Sciatic nerve (tissue), 2 donors: ENCODE measurements around the gene CD69. TPM values are rescaled to one million over a fixed set of nuclear protein-coding genes. Genes with fewer than 3 reads are reported as not detected.

ENCODE experiments used
- ATAC-seq: fragments of 200-7000 bp; cut with Tn5 transposase; one replicate; pipeline ENCODE4 v1.9.1; 2020; ENCODE audit warnings: mild to moderate bottlenecking, moderate library complexity
- DNase-seq: peaks from one replicate; pipeline ENCODE4 v3.0.0-alpha.2; 2020; ENCODE audit warnings: low spot score
- intact Hi-C: fragments of 100-400 bp; cut with DNase I; formaldehyde crosslinking; loops from one replicate; pipeline ENCODE4 v1.14.2; 2022
- total RNA-seq: library from RNA; stranded (reverse); fragmentation: NEBNext Ultra II Directional; extraction: Animal tissue kit (Norgen Biotek cat#: 25700); gene quantifications from one replicate; pipeline ENCODE4 v1.2.1, GENCODE V29; 2021
- donor health status: DM: no; HTN: no; CAD: no.
- donor health status: DM: no; HTN: no; CAD: no.

The CD69 gene
- 10.9 TPM for total RNA-seq

DNA sequence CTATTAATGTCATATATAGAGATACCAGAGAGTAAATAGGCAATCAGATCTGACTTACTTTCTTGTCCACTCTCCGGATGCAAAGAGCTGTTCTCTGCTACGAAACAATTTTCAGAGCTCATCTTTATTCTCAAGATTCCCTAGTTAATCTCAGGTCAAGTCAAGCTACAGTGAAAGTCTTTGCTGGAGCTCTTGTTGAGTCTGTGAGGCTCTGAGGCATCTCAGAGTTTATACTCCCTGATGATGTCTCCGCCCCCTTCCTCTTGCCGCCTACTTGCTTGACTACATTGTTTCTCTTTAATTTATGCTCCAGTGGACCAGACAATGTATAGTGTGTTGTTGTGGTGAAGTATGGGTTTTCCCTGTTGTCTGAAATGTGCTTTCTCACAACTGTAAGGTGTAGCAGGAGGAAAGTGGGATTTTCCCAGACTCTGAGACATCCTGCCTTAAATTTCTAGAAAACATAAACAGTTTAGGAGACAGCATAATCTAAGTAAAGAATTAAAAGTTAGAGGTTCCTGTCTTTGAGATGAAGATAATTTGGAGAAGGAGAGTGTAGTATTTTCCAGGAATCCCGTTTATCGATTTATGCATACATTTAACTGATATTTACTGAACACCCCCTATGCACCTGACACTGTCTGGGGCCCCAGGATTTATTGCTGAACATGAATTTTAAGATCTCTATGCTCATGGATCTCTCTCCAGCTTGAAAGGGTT is at the start of gene CD69:
TSS of gene CD69 (minus strand) at position 203 of the 720 bp plus-strand sequence. CDS start at position 122, 81 bp downstream.
- ATAC-seq (peak; percentile 74), DNase-seq (no peak)
- intact Hi-C loops: no loop called here

DNA sequence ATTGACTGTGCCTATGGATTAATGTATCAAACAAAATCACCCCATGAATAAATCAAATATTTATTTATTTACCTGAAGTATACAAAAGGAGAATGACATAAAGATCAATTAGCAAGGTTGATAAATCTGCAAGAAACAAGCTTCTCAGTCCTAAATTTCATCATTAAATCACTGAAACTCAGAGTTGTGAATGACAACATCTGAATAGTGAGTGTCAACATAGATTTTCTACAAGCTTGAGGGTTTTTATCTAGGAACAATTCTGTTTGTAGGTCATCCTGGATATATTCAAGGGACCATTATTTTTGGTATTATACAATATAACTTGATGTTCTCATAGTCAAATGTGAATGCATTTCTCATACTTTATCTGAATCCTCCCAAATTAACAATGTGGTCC is 49.2 kb upstream of the CD69 start:
- DNase-seq (no peak), ATAC-seq (no peak)
- intact Hi-C loops: no loop called here

DNA sequence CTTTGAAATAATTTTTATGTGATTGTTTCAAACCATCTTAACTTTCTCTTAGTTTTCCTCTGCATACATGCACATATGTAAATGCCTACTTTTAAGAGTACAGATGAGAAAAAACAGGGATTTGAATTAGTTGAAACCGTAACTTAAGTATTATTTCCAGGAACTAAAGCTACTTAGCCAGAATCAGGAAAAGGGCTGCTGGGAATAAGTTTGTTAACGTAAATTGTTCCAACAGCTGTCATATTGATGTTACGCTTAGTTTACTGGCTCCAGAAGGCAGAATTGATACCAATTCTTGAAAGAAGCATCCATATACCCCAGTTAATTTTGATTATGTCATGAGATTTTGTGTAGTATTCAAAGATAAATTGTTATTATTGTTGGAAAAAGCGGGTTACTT is 48.6 kb upstream of the CD69 start:
- ATAC-seq: no peak
- no peak for DNase-seq
- intact Hi-C loops: no loop called here

GRCh38 chr12:9808504-9808903 is 47.8 kb upstream of the CD69 start:
- DNase-seq: no peak
- no peak for ATAC-seq
- intact Hi-C loops: no loop called here

- no peak for ATAC-seq
- DNase-seq: no peak
- intact Hi-C loops: no loop called here
Observed at GRCh38 chr12:9806714-9807113, 46.0 kb upstream of the CD69 start.

- ATAC-seq (no peak), DNase-seq (no peak)
Observed at GRCh38 chr12:9805883-9806282, 45.2 kb upstream of the CD69 start.

DNA sequence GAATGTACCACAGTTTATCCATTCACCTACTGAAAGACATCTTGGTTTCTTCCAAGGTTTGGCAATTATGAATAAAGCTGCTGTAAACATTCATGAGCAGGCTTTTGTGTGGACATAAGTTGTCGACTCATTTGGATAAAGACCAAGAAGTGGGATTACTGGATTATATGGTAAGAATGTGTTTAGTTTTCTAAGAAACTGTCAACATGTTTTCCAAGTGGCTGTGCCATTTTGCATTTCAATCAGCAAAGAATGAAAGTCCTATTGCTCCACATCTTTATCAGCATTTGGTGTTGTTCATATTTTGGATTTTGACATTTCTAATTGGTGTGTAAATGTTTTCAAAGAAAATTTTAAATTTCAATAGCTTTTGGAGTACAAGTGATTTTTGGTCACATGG is 39.3 kb upstream of the CD69 start:
- ATAC-seq (no peak), DNase-seq (no peak)
- intact Hi-C loops: no loop called here

More at GRCh38 chr12:9805883-9806282, 45.2 kb upstream of the CD69 start:
- intact Hi-C loops: no loop called here

- intact Hi-C loops: no loop called here
- ATAC-seq: peak; percentile 86
- DNase-seq: no peak
Observed at GRCh38 chr12:9797722-9798619, 37.3 kb upstream of the CD69 start.

- intact Hi-C loops: no loop called here
- DNase-seq (no peak), ATAC-seq (no peak)
Observed at GRCh38 chr12:9796971-9797370, 36.3 kb upstream of the CD69 start.

DNA sequence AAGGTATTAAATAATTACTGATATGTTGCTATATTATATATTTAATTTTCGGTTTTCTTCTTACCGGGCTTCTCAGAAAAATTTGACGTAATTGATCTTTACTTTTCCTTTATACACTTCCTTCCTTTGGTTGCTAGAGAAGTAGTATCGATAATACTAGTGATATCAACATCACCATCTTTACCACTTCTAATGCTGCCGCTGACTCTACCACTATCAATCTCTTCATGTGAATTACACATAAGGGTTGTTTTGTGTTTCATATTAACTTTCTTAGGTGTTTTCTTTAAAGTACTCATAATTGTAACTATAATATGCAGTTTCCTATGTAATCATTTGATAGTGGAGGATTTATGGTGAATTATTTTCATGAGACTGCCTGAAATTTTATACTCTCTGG is 35.6 kb upstream of the CD69 start:
- intact Hi-C loops: no loop called here
- no peak for ATAC-seq

GRCh38 chr12:9795945-9796344 is 35.2 kb upstream of the CD69 start:
- intact Hi-C loops: no loop called here
- no peak for ATAC-seq
- no peak for DNase-seq

More for the DNA sequence above, 35.6 kb upstream of the CD69 start:
- DNase-seq: no peak

GRCh38 chr12:9794484-9795093 is 33.9 kb upstream of the CD69 start:
- ATAC-seq: no peak
- DNase-seq: no peak
- intact Hi-C loops: no loop called here

DNA sequence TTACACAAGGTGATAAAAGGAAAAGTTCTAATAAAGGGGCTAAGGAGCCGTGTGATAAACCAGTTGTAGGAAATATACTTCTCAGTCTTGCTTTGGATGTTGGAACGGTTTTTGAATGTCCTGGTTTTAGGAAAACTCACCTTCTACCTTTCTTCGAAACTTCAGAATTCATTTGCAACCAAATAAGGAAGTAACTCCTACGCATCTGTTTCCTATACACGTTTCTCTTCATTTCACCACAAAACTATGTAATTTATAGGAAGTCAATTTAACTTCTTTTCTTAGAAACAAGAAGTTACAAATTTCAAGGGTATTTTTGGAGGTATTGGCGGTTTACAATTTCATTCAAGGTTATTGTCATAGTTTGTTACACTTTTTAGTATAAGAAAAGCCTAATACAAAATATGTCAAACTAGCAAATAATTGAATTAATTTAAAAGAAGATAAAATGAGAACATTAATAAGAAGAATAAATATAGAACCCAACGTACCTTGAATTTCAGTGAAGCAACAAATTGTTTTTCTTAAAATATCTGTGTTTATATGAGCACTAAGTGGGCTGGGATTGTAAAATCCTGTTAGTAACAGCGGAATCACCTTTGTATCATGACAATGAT is 33.2 kb upstream of the CD69 start:
- ATAC-seq (no peak), DNase-seq (no peak)
- intact Hi-C loops: no loop called here

- no peak for ATAC-seq
- intact Hi-C loops: no loop called here
Observed at GRCh38 chr12:9792961-9793617, 32.4 kb upstream of the CD69 start.

GRCh38 chr12:9792185-9792900 is 31.6 kb upstream of the CD69 start:
- DNase-seq: no peak
- intact Hi-C loops: no loop called here
- no peak for ATAC-seq

More at GRCh38 chr12:9792961-9793617, 32.4 kb upstream of the CD69 start:
- no peak for DNase-seq

DNA sequence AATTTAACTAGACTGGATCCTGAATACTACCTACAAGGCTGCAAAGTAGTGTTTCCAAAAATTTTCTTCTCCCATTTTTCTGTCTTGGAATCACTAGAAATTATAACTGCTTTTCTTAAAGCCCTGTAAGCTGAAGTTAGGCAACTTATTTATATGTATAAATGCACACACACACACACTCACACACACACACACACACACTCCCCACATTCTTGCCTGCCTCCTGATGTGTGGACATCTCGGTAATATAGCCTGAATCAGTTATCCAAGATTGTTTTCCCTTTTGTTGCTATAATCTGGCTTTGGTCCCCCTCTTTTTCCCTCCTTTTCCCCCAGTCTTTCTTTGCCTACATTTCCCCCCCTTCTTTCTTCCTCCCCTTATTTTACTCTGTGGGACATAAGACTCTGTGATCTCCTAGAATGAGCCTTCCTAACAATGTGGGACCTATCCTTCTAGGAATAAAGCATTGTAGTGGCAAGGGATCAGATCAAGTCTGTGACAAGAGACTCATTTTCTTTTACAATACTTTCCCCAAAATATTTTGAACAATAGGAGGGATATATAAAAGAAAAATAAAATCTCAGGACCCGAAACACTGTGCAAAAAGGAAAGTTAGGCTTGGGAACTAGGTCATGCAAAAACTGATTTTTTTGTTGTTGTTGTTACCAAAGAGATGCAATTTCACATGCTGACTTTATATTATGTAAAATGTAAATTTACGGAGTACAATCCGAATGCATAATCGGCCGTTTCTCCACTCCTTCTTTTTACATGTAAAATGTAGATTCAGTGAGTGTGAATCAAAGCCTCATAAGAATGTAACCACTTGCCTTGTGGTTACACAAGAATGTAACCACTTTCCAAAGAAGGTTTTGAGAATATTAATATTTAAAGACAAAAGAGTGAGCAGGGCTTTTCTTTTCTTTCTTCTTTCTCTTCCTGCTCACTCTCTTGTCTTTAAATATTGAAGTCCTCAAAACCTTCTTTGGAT is 26.3 kb upstream of the CD69 start:
- DNase-seq (no peak), ATAC-seq (no peak)
- intact Hi-C loops: no loop called here

DNA sequence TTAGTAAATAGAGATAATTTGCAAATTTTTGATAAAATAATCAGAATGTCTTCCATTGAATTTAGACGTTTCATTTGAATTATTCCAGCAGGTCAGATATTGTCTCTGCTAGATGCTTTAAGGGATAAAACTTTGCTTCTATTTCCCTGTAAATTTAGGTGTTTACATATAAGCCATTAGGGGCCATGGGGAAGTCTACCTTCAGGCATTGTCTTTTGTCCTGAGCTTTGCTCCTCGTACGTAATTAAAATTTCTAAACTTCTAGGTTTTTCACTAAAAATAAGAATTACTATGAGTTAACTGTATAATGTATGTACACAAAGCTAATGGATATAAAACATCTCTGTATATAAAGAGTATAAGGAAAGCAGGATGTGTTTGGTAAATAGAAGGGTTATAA is 24.1 kb upstream of the CD69 start:
- no peak for DNase-seq
- intact Hi-C loops: no loop called here
- ATAC-seq: no peak
